Measurements from ENCODE around the gene SELENBP1.
"Not testable (repeated sequence)": the region's sequence is repeated elsewhere in the genome, so short reads cannot be mapped to it uniquely, and the experiment has no call there.

Gene SELENBP1

DNA sequence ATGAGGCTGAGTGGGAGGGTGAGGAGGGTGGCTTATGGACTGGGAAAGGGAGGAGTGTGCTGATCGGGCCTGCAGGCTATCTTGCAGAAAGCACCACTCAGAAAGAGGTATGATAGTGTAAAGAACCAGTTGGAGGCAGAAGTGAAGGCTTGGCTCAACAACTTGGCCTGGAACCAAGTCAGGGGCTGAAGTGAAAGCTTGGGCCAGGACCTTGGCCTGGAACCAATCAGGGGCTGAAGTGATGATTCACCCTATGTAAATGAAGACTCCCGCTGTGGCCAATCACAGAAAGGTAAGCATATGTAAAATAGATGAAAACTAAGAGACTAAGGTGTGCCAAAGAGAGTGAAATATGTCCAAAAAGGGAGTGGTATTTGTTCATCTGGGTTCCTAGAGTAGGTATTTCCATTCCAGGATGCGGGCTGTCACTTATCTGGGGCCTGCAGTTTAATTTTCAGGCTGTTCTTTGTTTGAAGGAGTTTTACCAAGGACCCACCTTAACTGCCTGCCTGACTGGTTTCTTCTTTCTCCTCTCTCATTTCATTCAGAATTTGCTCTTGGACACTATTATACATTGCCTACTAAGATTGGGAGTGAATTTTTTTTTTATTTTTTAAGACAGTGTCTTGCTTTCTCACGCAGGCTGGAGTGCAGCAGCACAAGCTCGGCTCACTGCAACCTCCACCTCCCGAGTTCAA, 20.3 kb downstream of the SELENBP1 start:
- H3K4me3 ChIP-seq (ENCODE audit: low read depth, low read length) = no peak overlapping the region
- TF ChIP-seq, protein P1, sequence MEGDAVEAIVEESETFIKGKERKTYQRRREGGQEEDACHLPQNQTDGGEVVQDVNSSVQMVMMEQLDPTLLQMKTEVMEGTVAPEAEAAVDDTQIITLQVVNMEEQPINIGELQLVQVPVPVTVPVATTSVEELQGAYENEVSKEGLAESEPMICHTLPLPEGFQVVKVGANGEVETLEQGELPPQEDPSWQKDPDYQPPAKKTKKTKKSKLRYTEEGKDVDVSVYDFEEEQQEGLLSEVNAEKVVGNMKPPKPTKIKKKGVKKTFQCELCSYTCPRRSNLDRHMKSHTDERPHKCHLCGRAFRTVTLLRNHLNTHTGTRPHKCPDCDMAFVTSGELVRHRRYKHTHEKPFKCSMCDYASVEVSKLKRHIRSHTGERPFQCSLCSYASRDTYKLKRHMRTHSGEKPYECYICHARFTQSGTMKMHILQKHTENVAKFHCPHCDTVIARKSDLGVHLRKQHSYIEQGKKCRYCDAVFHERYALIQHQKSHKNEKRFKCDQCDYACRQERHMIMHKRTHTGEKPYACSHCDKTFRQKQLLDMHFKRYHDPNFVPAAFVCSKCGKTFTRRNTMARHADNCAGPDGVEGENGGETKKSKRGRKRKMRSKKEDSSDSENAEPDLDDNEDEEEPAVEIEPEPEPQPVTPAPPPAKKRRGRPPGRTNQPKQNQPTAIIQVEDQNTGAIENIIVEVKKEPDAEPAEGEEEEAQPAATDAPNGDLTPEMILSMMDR (IDR thresholded peaks at IDR 0.05; ENCODE audit: insufficient read depth, low read depth, low read length, missing control alignments) = no peak
- no peak for DNase-seq (ENCODE audit: low read depth)

DNA sequence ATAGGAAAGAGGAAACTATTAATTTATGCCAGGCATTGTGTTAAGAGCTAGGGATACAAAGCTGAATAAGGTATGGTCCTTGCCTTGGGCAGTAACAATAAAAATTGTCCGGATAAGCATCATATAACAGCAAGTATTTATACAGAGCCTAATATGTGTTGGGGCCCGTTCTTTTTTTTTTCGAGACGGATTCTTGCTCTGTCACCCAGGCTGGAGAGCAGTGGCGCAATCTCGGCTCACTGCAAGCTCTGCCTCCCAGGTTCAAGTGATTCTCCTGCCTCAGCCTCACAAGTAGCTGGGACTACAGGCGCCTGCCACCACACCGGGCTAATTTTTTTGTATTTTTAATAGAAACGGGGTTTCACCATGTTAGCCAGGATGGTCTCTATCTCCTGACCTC, 22.2 kb downstream of the SELENBP1 start:
- not testable (repeated sequence) for H3K4me3 ChIP-seq (ENCODE audit: low read depth, low read length); DNase-seq (ENCODE audit: low read depth)

DNA sequence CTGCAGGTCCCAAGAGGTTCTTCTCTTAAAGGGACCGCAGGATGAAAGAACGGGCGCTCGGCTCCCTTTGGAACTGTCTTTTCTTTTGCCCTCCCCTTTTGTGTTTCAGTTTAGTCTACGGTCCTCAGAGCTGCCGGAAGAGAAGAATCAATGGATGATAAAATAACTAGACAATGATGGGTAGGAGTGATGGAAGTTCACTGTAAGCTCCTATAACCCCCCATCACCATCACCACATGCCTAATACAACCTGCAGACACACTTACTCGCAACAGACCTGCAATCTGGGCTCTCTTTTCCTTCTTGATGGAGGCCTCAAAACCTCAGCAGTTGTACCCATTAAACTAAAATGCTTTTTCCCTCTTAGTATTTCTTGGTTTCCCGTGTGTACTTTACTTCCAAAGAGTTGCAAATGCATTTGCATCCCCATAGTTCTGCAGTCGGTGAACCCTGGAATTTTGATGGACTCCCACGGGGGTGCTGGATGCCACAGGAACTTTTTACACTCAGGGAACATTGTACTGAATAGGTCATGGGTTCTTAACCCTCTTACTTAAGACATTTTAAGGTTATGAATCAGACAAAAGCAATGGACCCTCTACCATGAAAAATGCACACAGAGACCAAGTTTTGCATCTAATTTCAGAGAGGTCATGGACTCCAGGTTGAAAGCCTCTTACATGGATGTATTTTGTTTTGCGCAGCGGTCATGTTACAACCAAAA, 24.8 kb downstream of the SELENBP1 start:
- TF ChIP-seq, protein P1 (IDR thresholded peaks at IDR 0.05; ENCODE audit: insufficient read depth, low read depth, low read length, missing control alignments) = no peak
- no peak for DNase-seq (ENCODE audit: low read depth)
- peak overlapping the region; percentile 56 for H3K4me3 ChIP-seq (ENCODE audit: low read depth, low read length)

DNA sequence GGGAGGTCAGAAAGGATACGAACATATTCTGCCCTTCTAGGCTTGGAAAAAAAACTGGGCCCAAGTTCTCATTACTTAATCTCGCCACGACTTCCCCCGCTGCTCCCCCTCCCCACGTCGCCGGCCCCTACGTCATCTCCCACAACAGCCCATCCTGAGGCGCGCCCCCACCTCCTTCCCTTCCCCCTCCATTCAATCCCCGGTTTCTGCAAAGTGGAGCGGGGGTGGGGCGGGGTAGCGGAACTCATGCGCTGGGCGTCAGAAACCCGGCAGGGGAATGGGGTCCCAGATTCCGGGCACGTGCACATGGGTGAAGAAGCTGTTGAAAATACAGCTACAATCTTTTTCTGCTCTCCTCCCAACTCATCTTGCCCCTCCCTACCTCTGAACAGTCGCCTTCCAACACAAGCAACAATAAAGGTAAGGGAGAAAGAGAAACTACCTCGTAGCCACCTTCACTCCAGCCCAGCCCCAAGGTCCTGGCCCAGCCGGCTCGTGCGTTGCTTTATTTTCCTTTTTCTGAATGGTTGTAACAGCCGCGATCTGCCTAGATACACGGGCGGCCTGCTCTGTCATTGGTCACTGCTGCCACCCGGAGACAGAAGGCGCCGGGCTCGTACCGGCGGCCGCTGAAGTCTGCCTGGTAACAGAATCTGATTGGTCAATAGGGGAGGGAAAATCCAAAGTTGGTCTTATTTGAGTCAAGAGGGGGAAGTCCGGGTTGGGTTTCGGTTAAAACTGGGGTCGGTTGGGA, 25.6 kb downstream of the SELENBP1 start, which contains the start of gene RFX5:
Gene RFX5, minus strand, starts transcription at position 484 of the 754 bp plus-strand sequence. CDS start 932 bp downstream, outside the sequence.
- TF ChIP-seq, protein P1 (IDR thresholded peaks at IDR 0.05; ENCODE audit: insufficient read depth, low read depth, low read length, missing control alignments) = no peak
- DNase-seq (ENCODE audit: low read depth) = peak; percentile 100
- H3K4me3 ChIP-seq (ENCODE audit: low read depth, low read length) = peak within 1 kb of the TSS; percentile 74

DNA sequence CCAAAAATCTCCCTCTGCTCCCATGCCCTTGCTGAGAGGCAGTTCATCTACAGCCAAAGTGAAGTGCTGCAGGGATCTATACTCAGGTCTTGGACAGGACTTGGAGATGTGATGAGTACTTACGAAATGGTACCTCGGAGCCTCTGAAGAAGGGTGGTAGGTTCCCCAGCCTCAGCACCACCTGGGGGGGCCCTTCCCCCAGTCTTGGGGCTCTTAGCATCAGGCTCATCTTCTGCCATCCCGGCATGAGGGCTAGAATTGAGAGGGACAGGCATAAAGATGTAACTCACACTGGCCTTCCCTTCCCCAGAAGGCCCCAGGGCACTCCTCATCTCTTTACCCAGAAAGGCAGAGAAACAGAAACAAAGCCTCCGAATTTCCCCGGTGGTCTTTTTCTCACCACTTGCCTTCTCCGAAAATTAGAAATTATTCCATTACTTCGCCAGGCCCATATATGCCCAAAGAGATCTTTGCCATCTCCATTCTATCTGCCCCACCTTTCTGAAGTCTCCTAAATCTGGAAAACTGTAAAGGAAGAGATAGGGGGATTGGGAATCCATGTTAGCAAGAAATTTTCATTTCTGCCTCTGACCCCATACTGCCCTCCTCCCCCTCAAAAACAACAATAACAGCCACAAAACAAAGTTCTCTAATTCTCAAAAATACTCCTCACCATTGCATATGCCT, 26.3 kb downstream of the SELENBP1 start:
- peak; percentile 51 for DNase-seq (ENCODE audit: low read depth)
- H3K4me3 ChIP-seq (ENCODE audit: low read depth, low read length) = peak overlapping the region; percentile 74
- TF ChIP-seq, protein P1 (IDR thresholded peaks at IDR 0.05; ENCODE audit: insufficient read depth, low read depth, low read length, missing control alignments) = no peak

DNA sequence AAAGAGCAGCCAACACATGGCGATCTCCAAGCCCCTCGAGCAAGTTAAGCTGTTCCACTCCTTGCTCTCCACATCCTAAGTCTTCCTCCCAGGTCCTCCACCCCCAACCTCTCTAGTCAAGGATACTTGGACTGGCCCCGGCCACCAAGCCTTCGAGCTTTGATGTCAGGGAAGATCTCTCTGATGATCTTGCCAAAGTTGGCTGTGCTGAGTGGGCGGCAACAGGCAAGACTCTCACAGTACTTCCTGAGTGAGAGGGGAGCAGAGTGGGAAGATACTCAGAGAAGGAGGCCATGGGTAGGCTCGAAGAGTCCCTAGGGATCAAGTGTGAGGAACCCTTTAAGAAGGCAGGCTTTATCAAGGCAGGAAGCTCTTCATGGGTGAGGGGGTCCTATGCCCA, 28.2 kb downstream of the SELENBP1 start:
- DNase-seq (ENCODE audit: low read depth) = no peak
- no peak overlapping the region for H3K4me3 ChIP-seq (ENCODE audit: low read depth, low read length)
- TF ChIP-seq, protein P1 (IDR thresholded peaks at IDR 0.05; ENCODE audit: insufficient read depth, low read depth, low read length, missing control alignments) = no peak
